Fibroblast of lung (primary cell): ENCODE results near the gene PSAP.

Experiments used
- CTCF ChIP-seq, 2 donors: IDR thresholded peaks in 1 of 2; conservative IDR thresholded peaks in 1 of 2; 1 replicate in 1 of 2; 2 replicates in 1 of 2; pipeline ENCODE4 v1.5.1; 2011 to 2012; ENCODE audit warnings: low read length in 2 of 2, control low read depth in 1 of 2, inconsistent platforms in 1 of 2, low read depth in 1 of 2, mild to moderate bottlenecking in 1 of 2
- EZH2 ChIP-seq: IDR thresholded peaks from 2 replicates; pipeline ENCODE4 v1.5.1; 2012; ENCODE audit warnings: low read length, control low read depth, mild to moderate bottlenecking; ENCODE audit errors: missing control alignments

GRCh38 chr10:71852355-71852937 is 1.4 kb upstream of the PSAP start:
- TF ChIP-seq CTCF (conservative IDR thresholded peaks at IDR 0.05 in 1 of 2, IDR thresholded peaks at IDR 0.05 in 1 of 2; ENCODE audit: low read depth in 1 of 2, low read length in 2 of 2) (no peak), EZH2 (no peak)
